ENCODE results near the gene RAD17.

DNA sequence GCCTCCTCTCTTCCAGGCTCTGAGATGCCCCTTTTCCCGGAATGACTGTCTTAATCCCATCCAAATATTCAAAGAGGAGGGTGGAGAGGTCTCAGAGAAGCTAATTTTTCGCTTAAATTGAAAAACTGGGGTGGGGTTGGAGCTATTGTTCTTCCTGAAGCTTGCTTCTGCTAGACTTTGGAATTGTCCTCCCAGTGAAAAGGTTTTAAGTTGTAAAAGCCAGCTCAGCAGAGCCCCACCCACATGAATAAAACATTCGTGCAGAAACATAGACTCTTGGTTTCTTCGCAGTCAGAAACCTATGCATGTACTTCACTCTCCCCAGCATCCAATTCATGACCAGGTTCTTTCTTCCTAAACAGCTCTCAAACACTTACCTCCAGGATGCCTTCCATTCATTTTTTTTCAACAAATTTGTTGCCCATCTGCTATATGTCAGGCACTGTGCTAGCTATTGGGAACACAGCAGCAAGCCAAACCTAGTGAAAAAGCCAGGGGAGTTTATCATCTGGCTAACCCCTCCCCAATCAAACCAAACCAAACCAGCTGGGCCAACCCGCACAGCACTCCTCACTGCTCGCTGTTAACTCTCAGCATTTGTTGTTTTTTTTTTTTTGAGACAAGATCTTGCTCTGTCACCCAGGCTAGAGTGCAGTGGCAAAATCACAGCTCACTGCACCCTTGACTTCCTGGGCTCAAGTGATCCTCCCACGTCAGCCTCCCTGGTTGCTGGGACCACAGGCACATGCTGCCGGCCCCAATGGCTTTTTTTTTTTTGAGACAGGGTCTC, 85.0 kb downstream of the RAD17 start:
- TF ChIP-seq EZH2 (IDR thresholded peaks at IDR 0.05; ENCODE audit: insufficient read depth, poor library complexity, severe bottlenecking) (no peak), EZH2phosphoT487 (IDR thresholded peaks at IDR 0.05; ENCODE audit: insufficient read depth, low read depth) (no peak)

All from GM23248 (cell line).